Stimulated activated CD8-positive, alpha-beta memory T cell treated with anti-CD3 and anti-CD28 coated beads, Interleukin-12 subunit alpha, Interleukin-12 subunit beta, amount 100 ng/mL, for 24 hours (primary cell): ENCODE data around the gene PKNOX2.

Experiments used
- DNase-seq: peaks from one replicate; pipeline ENCODE4 v3.0.0-alpha.2; 2020; ENCODE audit errors: extremely low read depth

PKNOX2 gene

DNA sequence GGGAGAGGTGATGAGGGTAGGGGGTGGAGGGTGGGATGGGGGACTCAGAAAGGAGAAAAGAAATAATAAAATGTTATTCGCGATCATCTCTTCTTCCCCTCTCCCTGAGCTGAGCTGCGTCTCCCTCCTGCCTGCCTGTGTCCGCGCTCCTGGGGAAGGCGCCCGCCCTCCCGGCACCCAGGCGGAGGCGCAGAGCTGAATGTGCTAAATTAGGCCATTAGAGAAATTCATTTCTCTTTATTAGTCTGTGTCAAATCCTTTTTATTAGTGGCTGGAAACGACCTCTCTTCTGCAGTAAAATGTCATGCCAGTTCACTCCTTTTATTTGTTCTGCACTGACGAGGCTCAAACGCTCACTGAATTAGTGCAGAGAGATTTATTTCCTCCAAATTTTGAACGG is 215.4 kb downstream of the PKNOX2 start:
- DNase-seq: no peak

- DNase-seq: no peak
Measured at GRCh38 chr11:125380756-125381445, 216.3 kb downstream of the PKNOX2 start.

DNA sequence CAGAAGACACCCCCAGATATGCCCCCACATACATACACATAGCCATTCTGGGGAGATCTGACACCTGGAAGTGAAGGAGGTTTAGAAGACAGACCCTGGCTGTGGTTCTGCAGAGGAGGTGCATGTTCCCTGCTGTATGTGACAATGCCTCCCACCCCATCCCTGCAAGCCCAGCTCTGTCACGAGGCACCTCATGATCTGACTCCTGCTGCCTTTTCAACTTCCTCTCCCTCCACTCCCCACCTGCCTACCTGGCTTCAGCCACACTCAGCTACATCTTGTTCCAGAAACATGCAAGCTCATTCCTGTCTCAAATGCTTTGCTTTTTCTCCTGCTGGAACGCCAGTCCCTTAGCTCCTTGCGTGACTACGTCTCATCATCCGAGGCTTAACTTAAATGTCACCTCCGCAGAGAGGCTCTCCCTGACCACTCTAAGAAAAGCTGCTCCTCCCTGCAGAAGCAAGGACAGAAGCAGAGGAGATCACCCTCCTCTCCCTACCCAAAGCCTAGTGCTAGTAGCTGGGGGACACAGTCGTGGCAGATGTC is 217.0 kb downstream of the PKNOX2 start:
- DNase-seq: no peak

DNA sequence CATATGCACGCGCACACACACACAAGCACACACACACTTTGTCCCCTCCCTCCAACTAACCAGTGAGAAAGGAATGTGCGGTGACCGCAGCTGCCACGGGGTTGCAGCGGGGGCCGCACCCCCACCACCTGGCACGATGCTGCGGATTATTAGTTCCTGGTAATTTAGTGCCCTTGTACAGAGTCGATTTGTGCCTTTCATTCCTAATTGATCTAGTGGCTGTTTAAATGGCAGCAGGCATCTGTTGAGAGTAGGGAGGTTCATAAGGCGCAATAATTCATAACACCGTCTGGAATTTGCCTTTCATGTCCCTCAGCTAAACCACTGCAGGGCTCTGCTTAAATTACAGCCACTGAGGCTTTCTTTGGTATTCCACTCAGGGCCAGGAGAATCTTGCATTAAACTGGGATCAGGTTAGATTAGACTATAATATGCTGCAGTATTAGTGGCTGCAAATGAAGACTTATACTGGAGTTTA is 217.8 kb downstream of the PKNOX2 start:
- DNase-seq: no peak

- DNase-seq: no peak
Measured at GRCh38 chr11:125382822-125383221, 218.3 kb downstream of the PKNOX2 start.

DNA sequence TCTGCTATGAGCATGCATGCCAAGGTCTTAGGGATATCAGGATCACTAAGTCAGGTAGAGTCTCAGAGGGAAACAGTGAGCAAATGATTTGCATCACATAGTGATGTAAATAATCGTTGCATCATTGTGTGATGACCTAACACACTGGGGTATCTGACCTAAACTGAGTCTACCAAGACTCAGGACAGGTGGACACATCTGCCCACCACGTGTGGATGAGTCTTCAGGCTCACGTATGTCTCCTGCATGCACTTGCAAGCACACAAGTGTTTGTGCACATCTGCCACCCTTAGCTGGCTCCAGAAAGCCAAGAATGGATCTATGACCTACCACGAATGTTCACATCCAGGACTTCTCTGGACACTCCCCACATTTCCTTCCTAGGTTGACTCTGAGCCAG is 220.3 kb downstream of the PKNOX2 start:
- DNase-seq: no peak

DNA sequence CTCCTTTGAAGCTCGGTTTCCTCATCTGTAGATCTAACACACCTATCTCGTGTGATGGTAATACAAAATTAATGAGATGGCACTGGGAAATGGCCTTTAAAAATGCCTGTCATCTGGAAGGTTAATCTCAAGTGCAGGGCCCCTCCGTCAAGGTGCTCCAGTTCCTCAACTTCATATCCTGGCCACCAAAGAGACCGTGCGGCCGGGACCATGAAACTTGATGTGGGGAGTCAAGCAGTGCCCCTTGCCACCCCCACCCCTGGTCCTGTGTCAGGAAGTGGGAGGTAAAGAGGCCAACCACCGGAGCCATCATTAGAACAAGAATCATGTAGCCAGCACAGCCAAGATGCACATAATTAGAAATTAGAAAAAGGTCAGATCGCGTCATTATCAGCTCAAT is 223.3 kb downstream of the PKNOX2 start:
- no peak for DNase-seq

DNA sequence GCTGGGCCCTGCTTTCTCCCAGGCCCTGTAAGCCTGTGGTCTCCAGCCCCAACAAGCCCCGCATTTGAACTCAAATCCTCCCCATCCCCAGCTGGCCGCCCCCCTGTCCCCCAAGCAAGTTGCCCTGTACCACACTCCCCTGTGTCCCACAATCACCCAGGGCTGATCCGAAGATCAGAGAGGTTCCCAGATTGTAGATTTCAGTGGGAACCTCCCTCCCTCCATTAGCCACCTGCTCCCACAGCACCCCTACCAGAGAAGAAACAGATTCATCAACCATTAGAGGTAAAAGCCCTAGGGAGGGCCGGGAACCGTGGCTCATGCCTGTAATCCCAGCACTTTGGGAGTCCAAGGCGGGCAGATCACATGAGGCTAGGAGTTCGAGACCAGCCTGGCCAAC is 224.1 kb downstream of the PKNOX2 start:
- DNase-seq: no peak

DNA sequence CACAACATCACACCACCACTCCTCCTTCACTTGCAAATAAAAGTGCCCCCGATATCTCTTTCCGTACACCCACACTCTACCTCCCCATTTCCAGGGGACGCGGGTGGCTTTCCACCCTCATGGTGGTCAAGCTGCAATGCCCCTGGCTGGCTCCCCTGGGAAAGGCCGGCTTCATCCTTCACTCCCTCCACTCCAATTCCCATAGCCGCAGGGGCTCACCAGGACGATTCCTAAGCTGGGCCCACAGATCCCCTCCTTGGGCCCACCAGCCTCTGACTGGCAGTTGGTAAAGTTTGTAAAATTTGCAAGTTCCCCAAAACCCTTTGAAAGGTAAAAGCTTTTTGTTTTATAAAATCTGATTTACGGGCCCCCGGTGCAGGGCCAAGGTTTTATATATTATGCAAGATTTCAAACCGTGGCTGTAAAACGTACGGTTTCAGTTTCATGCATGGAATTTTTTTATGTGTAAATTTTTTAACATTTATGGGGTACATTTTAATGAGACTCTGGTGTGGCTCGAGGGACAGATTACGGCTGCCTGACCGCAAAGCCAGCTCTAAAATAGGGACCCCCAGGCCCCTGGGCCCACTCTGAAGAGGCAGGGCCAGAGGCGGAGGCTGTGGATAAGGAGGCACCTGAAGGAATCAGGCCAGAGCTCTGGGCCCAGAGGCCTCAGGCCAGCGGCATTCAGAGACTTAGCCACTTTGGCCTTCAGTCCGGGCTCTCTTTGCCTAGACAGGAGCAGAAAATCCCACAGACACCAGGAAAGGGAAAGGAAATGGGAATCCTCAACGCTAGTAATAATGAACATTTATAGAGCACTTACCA is 225.0 kb downstream of the PKNOX2 start:
- DNase-seq: no peak

GRCh38 chr11:125390946-125391345 is 226.4 kb downstream of the PKNOX2 start:
- DNase-seq: no peak

GRCh38 chr11:125393331-125393730 is 228.8 kb downstream of the PKNOX2 start:
- no peak for DNase-seq

- no peak for DNase-seq
Measured at GRCh38 chr11:125394296-125394695, 229.7 kb downstream of the PKNOX2 start.

- DNase-seq: no peak
Measured at GRCh38 chr11:125397421-125397820, 232.9 kb downstream of the PKNOX2 start.

GRCh38 chr11:125398475-125398874 is 233.9 kb downstream of the PKNOX2 start:
- DNase-seq: no peak

- DNase-seq: no peak
Measured at GRCh38 chr11:125398994-125399640, 234.6 kb downstream of the PKNOX2 start.

GRCh38 chr11:125399945-125400344 is 235.4 kb downstream of the PKNOX2 start:
- no peak for DNase-seq

GRCh38 chr11:125401235-125401634 is 236.7 kb downstream of the PKNOX2 start:
- DNase-seq: no peak

DNA sequence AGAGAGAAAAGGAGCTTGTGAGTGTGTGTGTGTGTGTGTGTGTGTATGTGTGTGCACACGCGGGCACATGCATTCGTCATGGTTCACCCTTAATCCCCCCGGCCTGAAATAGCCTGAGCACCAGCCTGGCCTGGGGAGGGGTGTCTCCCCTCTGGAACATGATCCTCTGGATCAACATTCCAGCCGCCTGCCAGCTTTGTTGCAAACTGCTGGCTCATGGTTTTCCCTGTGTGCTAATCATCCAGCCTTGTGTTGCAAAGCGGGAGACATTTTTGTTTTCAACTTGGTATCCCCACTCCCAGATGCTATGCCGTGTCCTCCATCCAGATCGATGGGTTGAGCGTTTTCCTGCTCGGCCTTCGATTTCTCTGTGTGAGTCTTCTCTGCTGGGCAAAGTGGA is 237.2 kb downstream of the PKNOX2 start:
- no peak for DNase-seq

DNA sequence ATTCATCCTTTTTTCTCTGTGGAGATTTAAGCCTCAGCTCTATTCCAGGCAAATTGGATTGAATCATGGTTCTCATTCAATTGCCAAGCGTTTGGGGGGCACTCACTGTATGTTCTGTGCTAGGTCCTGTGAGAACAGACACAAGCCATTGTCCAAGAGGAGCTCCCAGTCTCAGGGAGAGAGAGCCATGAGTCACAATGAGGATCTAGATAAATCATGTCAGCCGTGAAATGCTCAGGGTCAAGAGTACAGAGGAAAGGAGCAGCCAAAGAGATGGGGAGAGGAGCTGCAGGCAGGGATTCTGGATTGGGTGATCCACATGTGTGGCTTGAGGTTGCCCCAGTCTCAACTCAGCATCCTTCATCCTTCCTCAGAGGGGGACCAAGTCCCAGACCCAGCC is 237.9 kb downstream of the PKNOX2 start:
- no peak for DNase-seq

- DNase-seq: no peak
Measured at GRCh38 chr11:125404157-125404810, 239.7 kb downstream of the PKNOX2 start.

GRCh38 chr11:125404811-125405790 is 240.6 kb downstream of the PKNOX2 start:
- peak; percentile 39 for DNase-seq
